Measurements from ENCODE around the gene NBAS. TPM values are rescaled to one million over a fixed set of nuclear protein-coding genes. Genes with fewer than 3 reads are reported as not detected.

NBAS gene
- polyA plus RNA-seq, 1 donor = 35.5 TPM

Other genes starting within 250 kb of the NBAS start
- 87.8 TPM for gene DDX1, start 30.5 kb upstream of the NBAS start, polyA plus RNA-seq (ENCODE audit: insufficient read length)

Measured in hindlimb muscle (tissue), 1 donor.